HCT116 (cell line): ENCODE data around the gene GRIN2A. TPM values are rescaled to one million over a fixed set of nuclear protein-coding genes. Genes with fewer than 3 reads are reported as not detected.

ENCODE experiments used
- ATAC-seq: fragments of 200-7000 bp; cut with Tn5 transposase; 2 replicates; pipeline ENCODE4 v1.9.1; 2020; ENCODE audit warnings: mild to moderate bottlenecking, moderate library complexity
- BruUV-seq: library from RNA; stranded (reverse); fragments of 400-500 nt; replicated peaks from 2 replicates; lab custom pipeline; 2021; lab: Mats Ljungman, UMichigan
- CTCF ChIA-PET: fragments of 300-600 bp; sonication (Branson Sonifier 250); formaldehyde crosslinking; loops from one replicate; lab custom pipeline; 2021; ENCODE audit warnings: antibody characterized with exemption; lab: Charles Lee
- POLR2A ChIA-PET: fragments of 300-600, 350-600 bp; sonication (Branson Sonifier 250); formaldehyde crosslinking; loops from one replicate; lab custom pipeline; 2021; ENCODE audit warnings: antibody characterized with exemption; lab: Charles Lee
- RAD21 ChIA-PET, 2 experiments: fragments of 300-600 bp; sonication (Branson Sonifier 250); formaldehyde crosslinking; loops; one replicate each; lab custom pipeline; 2023; ENCODE audit warnings: low total read pairs in 2 of 2; ENCODE audit not compliant: uncharacterized antibody in 2 of 2, unreplicated experiment in 2 of 2, low non-redundant PET in 1 of 2; lab: Charles Lee
- DNase-seq: peaks from one replicate; pipeline ENCODE4 v3.0.0-alpha.2; 2010; ENCODE audit warnings: low read depth, low spot score
- H2AFZ ChIP-seq: fragments of 200-600 bp; shearing (Covaris generic), sonication (generic); 2 replicates; pipeline ENCODE4 v1.6.1; 2017; ENCODE audit warnings: low read depth, mixed run types, mixed read lengths, antibody characterized with exemption, low read length; ENCODE audit not compliant: poor library complexity, severe bottlenecking
- H3K27ac ChIP-seq: 2 replicates; pipeline ENCODE4 v1.5.1; 2012; ENCODE audit warnings: low read depth, low read length
- H3K27me3 ChIP-seq: fragments of 200-600 bp; sonication (generic); 2 replicates; pipeline ENCODE4 v1.6.1; 2016; ENCODE audit warnings: mixed run types, low read length, mixed read lengths; ENCODE audit not compliant: insufficient read depth
- H3K36me3 ChIP-seq, 2 experiments: fragments of 200-500 bp in 1 of 2; fragments of 200-600 bp in 1 of 2; sonication (Bioruptor generic) in 1 of 2; sonication (generic) in 1 of 2; 2 replicates each; pipeline versions ENCODE4 v1.5.1 to v1.6.1; 2014 to 2016; ENCODE audit warnings: low read length in 2 of 2, inconsistent platforms in 1 of 2, mixed read lengths in 1 of 2, mixed run types in 1 of 2; ENCODE audit not compliant: insufficient read depth in 2 of 2, control insufficient read depth in 1 of 2
- H3K4me1 ChIP-seq, 2 experiments: fragments of 200-600 bp in 1 of 2; sonication (generic) in 1 of 2; 2 replicates each; pipeline versions ENCODE4 v1.5.1 to v1.6.1; 2012 to 2017; ENCODE audit warnings: low read length in 2 of 2, inconsistent platforms in 1 of 2, mild to moderate bottlenecking in 1 of 2, mixed read lengths in 1 of 2, mixed run types in 1 of 2, moderate library complexity in 1 of 2; ENCODE audit not compliant: insufficient read depth in 2 of 2, control insufficient read depth in 1 of 2
- H3K4me2 ChIP-seq: fragments of 200-600 bp; sonication (generic); 2 replicates; pipeline ENCODE4 v1.6.1; 2017; ENCODE audit warnings: mixed run types, low read length, mixed read lengths
- H3K4me3 ChIP-seq, 2 experiments: fragments of 200-600 bp in 1 of 2; sonication (generic) in 1 of 2; replicated peaks in 1 of 2; 2 replicates each; pipeline ENCODE4 v1.5.1; 2011 to 2016; ENCODE audit warnings: low read length in 2 of 2, control low read depth in 1 of 2, low read depth in 1 of 2, mild to moderate bottlenecking in 1 of 2, mixed read lengths in 1 of 2, mixed run types in 1 of 2
- H3K79me2 ChIP-seq: fragments of 200-600 bp; sonication (generic); 2 replicates; pipeline ENCODE4 v1.6.1; 2017; ENCODE audit warnings: mild to moderate bottlenecking, mixed run types, low read length, moderate library complexity, mixed read lengths; ENCODE audit not compliant: insufficient read depth
- H3K9ac ChIP-seq: fragments of 200-600 bp; sonication (generic); 2 replicates; pipeline ENCODE4 v1.6.1; 2016; ENCODE audit warnings: low read length, mixed read lengths
- H3K9me2 ChIP-seq: fragments of 200-600 bp; sonication (generic), shearing (Covaris generic); 2 replicates; pipeline ENCODE4 v1.6.1; 2017; ENCODE audit warnings: mixed run types, mild to moderate bottlenecking, moderate library complexity; ENCODE audit not compliant: insufficient read depth
- H3K9me3 ChIP-seq, 2 experiments: fragments of 200-500 bp in 1 of 2; fragments of 200-600 bp in 1 of 2; sonication (Bioruptor generic) in 1 of 2; sonication (generic) in 1 of 2; 2 replicates each; pipeline ENCODE4 v1.6.1; 2014 to 2017; ENCODE audit warnings: low read length in 2 of 2, mixed read lengths in 2 of 2, inconsistent platforms in 1 of 2, low read depth in 1 of 2, mild to moderate bottlenecking in 1 of 2, mixed run types in 1 of 2, moderate library complexity in 1 of 2; ENCODE audit not compliant: control insufficient read depth in 1 of 2, insufficient read depth in 1 of 2
- H4K20me1 ChIP-seq: fragments of 200-600 bp; sonication (generic), shearing (Covaris generic); 2 replicates; pipeline ENCODE4 v1.6.1; 2017; ENCODE audit warnings: mixed run types, mild to moderate bottlenecking, moderate library complexity; ENCODE audit not compliant: insufficient read depth
- ATF3 ChIP-seq: IDR thresholded peaks from 2 replicates; pipeline ENCODE4 v1.6.1; 2012
- CEBPB ChIP-seq: IDR thresholded peaks from 2 replicates; pipeline ENCODE4 v1.6.1; 2012; ENCODE audit warnings: low read depth
- ELF1 ChIP-seq: IDR thresholded peaks from 2 replicates; pipeline ENCODE4 v1.6.1; 2012; ENCODE audit warnings: low read depth, borderline replicate concordance
- FOSL1 ChIP-seq: IDR thresholded peaks from 2 replicates; pipeline ENCODE4 v1.6.1; 2012; ENCODE audit warnings: low read depth
- POLR2A ChIP-seq: IDR thresholded peaks from 2 replicates; pipeline ENCODE4 v1.7.0; 2011; ENCODE audit warnings: borderline replicate concordance; ENCODE audit not compliant: insufficient read depth, insufficient read length; ENCODE audit errors: extremely low read depth
- POLR2AphosphoS5 ChIP-seq: IDR thresholded peaks from 2 replicates; pipeline ENCODE4 v1.6.1; 2011; ENCODE audit warnings: mild to moderate bottlenecking, low read depth, low read length, moderate library complexity
- RAD21 ChIP-seq: IDR thresholded peaks from 2 replicates; pipeline ENCODE4 v1.6.1; 2012; ENCODE audit warnings: low read depth, mild to moderate bottlenecking
- REST ChIP-seq: IDR thresholded peaks from 2 replicates; pipeline ENCODE4 v1.6.1; 2012; ENCODE audit warnings: low read depth
- SRF ChIP-seq: IDR thresholded peaks from 2 replicates; pipeline ENCODE4 v1.6.1; 2012; ENCODE audit warnings: low read depth
- TCF7L2 ChIP-seq: IDR thresholded peaks from 2 replicates; pipeline ENCODE4 v1.7.0; 2011; ENCODE audit warnings: borderline replicate concordance, inconsistent platforms; ENCODE audit not compliant: insufficient read depth, insufficient read length; ENCODE audit errors: extremely low read depth
- YY1 ChIP-seq: IDR thresholded peaks from 2 replicates; pipeline ENCODE4 v1.6.1; 2011; ENCODE audit warnings: low read length, low read depth, moderate library complexity, mild to moderate bottlenecking; ENCODE audit not compliant: insufficient replicate concordance; ENCODE audit errors: extremely low read depth
- ZFX ChIP-seq: fragments of 450-650 bp; IDR thresholded peaks from 2 replicates; pipeline ENCODE4 v1.6.1; 2017
- ZNF274 ChIP-seq: fragments of 200-500 bp; sonication (Bioruptor generic); IDR thresholded peaks from 2 replicates; pipeline ENCODE4 v1.6.1; 2014; ENCODE audit warnings: mild to moderate bottlenecking, low read depth, low read length, inconsistent platforms
- intact Hi-C: fragments of 100-400 bp; cut with micrococcal nuclease; formaldehyde crosslinking; loops from 2 replicates; pipeline ENCODE4 v1.10.0; 2022
- total RNA-seq: library from RNA; stranded (reverse); gene quantifications from one replicate; pipeline ENCODE4 v1.2.1, GENCODE V29; 2021; ENCODE audit not compliant: unreplicated experiment
- TF ChIP-seq, protein P1 (sequence below), 3 experiments: fragments of 200-600 bp in 1 of 3; sonication (generic) in 1 of 3; IDR thresholded peaks in 2 of 3; conservative IDR thresholded peaks in 1 of 3; 2 replicates each; pipeline ENCODE4 v1.5.1; 2012 to 2017; ENCODE audit warnings: low read depth in 2 of 3, low read length in 2 of 3, antibody characterized with exemption in 1 of 3, borderline replicate concordance in 1 of 3, control low read depth in 1 of 3, mild to moderate bottlenecking in 1 of 3, mixed read lengths in 1 of 3, mixed run types in 1 of 3, moderate library complexity in 1 of 3; ENCODE audit not compliant: insufficient read depth in 1 of 3

The GRIN2A gene
- total RNA-seq, 1 experiment from 2014 or later = 0.02 TPM

- RAD21 ChIA-PET = no interaction called here
- no peak overlapping the region for H3K4me2 ChIP-seq
- TF ChIP-seq, protein P1, sequence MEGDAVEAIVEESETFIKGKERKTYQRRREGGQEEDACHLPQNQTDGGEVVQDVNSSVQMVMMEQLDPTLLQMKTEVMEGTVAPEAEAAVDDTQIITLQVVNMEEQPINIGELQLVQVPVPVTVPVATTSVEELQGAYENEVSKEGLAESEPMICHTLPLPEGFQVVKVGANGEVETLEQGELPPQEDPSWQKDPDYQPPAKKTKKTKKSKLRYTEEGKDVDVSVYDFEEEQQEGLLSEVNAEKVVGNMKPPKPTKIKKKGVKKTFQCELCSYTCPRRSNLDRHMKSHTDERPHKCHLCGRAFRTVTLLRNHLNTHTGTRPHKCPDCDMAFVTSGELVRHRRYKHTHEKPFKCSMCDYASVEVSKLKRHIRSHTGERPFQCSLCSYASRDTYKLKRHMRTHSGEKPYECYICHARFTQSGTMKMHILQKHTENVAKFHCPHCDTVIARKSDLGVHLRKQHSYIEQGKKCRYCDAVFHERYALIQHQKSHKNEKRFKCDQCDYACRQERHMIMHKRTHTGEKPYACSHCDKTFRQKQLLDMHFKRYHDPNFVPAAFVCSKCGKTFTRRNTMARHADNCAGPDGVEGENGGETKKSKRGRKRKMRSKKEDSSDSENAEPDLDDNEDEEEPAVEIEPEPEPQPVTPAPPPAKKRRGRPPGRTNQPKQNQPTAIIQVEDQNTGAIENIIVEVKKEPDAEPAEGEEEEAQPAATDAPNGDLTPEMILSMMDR (IDR thresholded peaks at IDR 0.05 in 2 of 3, conservative IDR thresholded peaks at IDR 0.05 in 1 of 3; ENCODE audit: borderline replicate concordance in 1 of 3, insufficient read depth in 1 of 3, low read depth in 2 of 3, low read length in 2 of 3) = no peak
- TF ChIP-seq SRF = no peak
- no peak for TF ChIP-seq ELF1
- TF ChIP-seq ZFX = no peak
- TF ChIP-seq POLR2AphosphoS5 = no peak
- TF ChIP-seq CEBPB = no peak
- TF ChIP-seq YY1 = no peak
- no peak for TF ChIP-seq RAD21
- no peak for TF ChIP-seq ATF3
- no peak overlapping the region for H3K9ac ChIP-seq
- ATAC-seq (no peak), DNase-seq (no peak)
- H3K4me3 ChIP-seq = no peak overlapping the region
- H2AFZ ChIP-seq = no peak overlapping the region
- no peaks in the 10 kb centered on the region for H3K4me1 ChIP-seq
- POLR2A ChIA-PET = no interaction called here
- intact Hi-C loops = no loop called here
- peaks cover 46% of the 10 kb centered on the region for H3K27me3 ChIP-seq
- no peaks in the 10 kb centered on the region for H3K79me2 ChIP-seq
- H3K9me2 ChIP-seq = no peaks in the 10 kb centered on the region
- H3K36me3 ChIP-seq = no peaks in the 10 kb centered on the region
- H3K9me3 ChIP-seq = no peaks in the 10 kb centered on the region
- BruUV-seq = no TSS peak
- CTCF ChIA-PET = no interaction called here
- H4K20me1 ChIP-seq = no peaks in the 10 kb centered on the region
- H3K27ac ChIP-seq = no peak overlapping the region
Observed at GRCh38 chr16:9957002-9957401, 225.2 kb downstream of the GRIN2A start.

DNA sequence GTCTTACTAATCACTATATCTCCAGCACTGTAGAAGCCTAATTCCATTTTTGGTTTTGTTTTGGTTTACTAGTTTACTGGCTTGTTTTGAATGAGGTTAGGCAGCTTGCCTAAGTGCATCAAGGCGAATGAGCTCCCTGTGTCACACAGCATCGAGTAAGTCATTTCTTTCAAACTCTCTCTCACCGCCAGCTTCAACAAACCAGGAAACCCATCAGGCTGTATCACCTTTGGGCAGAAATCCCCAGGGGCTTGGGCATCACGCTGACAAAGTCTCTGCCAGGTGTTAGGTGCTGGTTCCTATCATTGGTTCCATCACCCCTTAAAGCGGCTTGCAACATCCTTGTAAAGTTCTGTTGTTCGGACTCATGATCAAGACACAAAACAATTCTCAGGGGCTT is 226.6 kb downstream of the GRIN2A start:
- no peaks in the 10 kb centered on the region for H3K36me3 ChIP-seq
- no peak overlapping the region for H2AFZ ChIP-seq
- peaks cover 40% of the 10 kb centered on the region for H3K27me3 ChIP-seq
- no TSS peak for BruUV-seq
- no peak for DNase-seq
- no peak overlapping the region for H3K27ac ChIP-seq
- no peak overlapping the region for H3K4me3 ChIP-seq
- H3K9me3 ChIP-seq = no peaks in the 10 kb centered on the region
- H3K9ac ChIP-seq = no peak overlapping the region
- CTCF ChIA-PET = no interaction called here
- intact Hi-C loops = no loop called here
- no peak overlapping the region for H3K4me2 ChIP-seq
- POLR2A ChIA-PET = no interaction called here
- RAD21 ChIA-PET = no interaction called here
- H4K20me1 ChIP-seq = no peaks in the 10 kb centered on the region
- no peak for ATAC-seq
- no peaks in the 10 kb centered on the region for H3K4me1 ChIP-seq
- no peaks in the 10 kb centered on the region for H3K79me2 ChIP-seq
- H3K9me2 ChIP-seq = no peaks in the 10 kb centered on the region
- TF ChIP-seq ZFX (no peak), TCF7L2 (no peak), ELF1 (no peak), YY1 (no peak), SRF (no peak), POLR2A (no peak), FOSL1 (no peak), ZNF274 (no peak), REST (no peak), RAD21 (no peak)
